Neutrophil (primary cell): ENCODE data around the gene TMTC1.

Source experiments
- H3K27ac ChIP-seq: fragments of 200-600 bp; sonication (generic); 2 replicates; pipeline ENCODE4 v1.5.1; 2016; ENCODE audit warnings: mild to moderate bottlenecking, moderate library complexity
- H3K27me3 ChIP-seq: fragments of 200-600 bp; sonication (generic); 2 replicates; pipeline ENCODE4 v1.6.0; 2016; ENCODE audit warnings: mild to moderate bottlenecking
- H3K36me3 ChIP-seq: fragments of 200-600 bp; sonication (generic); 2 replicates; pipeline ENCODE4 v1.5.1; 2017
- H3K4me1 ChIP-seq, 2 experiments: fragments of 200-600 bp in 1 of 2; sonication (generic) in 1 of 2; 1 replicate in 1 of 2; 2 replicates in 1 of 2; pipeline versions ENCODE4 v1.5.1 to v1.6.1; 2013 to 2016; ENCODE audit warnings: low read depth in 1 of 2, low read length in 1 of 2, mild to moderate bottlenecking in 1 of 2, moderate library complexity in 1 of 2; ENCODE audit not compliant: control insufficient read depth in 1 of 2, insufficient read depth in 1 of 2
- H3K4me3 ChIP-seq, 2 experiments: fragments of 200-600 bp in 1 of 2; sonication (generic) in 1 of 2; 1 replicate in 1 of 2; 2 replicates in 1 of 2; pipeline ENCODE4 v1.5.1; 2013 to 2016; ENCODE audit warnings: low read depth in 1 of 2, low read length in 1 of 2, mild to moderate bottlenecking in 1 of 2, moderate library complexity in 1 of 2
- H3K9me3 ChIP-seq: fragments of 200-600 bp; sonication (generic); 2 replicates; pipeline ENCODE4 v1.5.1; 2016
- TF ChIP-seq, protein P1 (sequence below): fragments of 200-600 bp; sonication (generic); IDR thresholded peaks from 2 replicates; pipeline ENCODE4 v1.5.1; 2016; ENCODE audit warnings: antibody characterized with exemption

The TMTC1 gene

DNA sequence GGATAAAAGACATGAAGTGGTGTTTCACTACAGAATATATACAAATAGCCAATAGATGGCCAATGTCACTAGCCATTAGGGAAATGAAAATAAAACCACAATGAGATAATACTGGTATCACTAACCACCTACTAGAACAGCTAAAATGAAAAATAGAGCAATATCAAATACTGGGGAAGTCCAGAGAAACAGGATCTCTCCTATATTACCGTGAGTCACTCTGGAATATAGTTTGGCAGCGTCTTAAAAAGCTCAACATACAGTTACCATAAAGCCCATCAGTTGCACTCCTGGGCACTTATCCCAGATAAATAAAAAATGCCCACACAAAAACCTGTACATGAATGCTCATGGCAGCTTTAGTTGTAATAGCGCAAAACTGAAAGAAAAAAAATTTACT lies 101.7 kb downstream of the TMTC1 start:
- Histone ChIP-seq H3K27me3 (peaks cover 38% of the 10 kb centered on the region), H3K4me3 (no peak overlapping the region), H3K36me3 (no peaks in the 10 kb centered on the region), H3K4me1 (no peaks in the 10 kb centered on the region), H3K27ac (no peak overlapping the region), H3K9me3 (no peaks in the 10 kb centered on the region)
- TF ChIP-seq, protein P1, sequence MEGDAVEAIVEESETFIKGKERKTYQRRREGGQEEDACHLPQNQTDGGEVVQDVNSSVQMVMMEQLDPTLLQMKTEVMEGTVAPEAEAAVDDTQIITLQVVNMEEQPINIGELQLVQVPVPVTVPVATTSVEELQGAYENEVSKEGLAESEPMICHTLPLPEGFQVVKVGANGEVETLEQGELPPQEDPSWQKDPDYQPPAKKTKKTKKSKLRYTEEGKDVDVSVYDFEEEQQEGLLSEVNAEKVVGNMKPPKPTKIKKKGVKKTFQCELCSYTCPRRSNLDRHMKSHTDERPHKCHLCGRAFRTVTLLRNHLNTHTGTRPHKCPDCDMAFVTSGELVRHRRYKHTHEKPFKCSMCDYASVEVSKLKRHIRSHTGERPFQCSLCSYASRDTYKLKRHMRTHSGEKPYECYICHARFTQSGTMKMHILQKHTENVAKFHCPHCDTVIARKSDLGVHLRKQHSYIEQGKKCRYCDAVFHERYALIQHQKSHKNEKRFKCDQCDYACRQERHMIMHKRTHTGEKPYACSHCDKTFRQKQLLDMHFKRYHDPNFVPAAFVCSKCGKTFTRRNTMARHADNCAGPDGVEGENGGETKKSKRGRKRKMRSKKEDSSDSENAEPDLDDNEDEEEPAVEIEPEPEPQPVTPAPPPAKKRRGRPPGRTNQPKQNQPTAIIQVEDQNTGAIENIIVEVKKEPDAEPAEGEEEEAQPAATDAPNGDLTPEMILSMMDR: no peak

DNA sequence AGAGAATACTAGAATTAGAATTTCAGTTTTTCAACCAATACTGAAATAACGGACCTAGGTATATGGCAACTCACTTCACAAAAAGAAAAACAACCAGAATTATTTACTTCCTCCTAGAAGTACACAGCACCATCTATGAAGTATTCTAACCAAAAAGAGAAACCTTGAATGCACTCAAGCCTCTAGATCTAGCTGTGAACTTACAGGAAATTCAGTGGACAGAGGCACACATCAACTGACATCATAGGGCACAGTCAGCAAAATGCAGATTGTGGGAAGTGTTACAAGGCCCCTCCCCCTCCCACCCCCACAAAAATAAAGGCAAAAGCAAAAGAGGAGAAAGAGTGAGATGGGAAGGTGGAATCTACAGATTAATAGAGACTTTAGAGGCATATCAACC lies 102.4 kb downstream of the TMTC1 start:
- TF ChIP-seq, protein P1: no peak
- H3K4me1 ChIP-seq: no peaks in the 10 kb centered on the region
- H3K27ac ChIP-seq: no peak overlapping the region
- H3K9me3 ChIP-seq: no peaks in the 10 kb centered on the region
- no peaks in the 10 kb centered on the region for H3K36me3 ChIP-seq
- no peak overlapping the region for H3K4me3 ChIP-seq
- peaks cover 39% of the 10 kb centered on the region for H3K27me3 ChIP-seq

DNA sequence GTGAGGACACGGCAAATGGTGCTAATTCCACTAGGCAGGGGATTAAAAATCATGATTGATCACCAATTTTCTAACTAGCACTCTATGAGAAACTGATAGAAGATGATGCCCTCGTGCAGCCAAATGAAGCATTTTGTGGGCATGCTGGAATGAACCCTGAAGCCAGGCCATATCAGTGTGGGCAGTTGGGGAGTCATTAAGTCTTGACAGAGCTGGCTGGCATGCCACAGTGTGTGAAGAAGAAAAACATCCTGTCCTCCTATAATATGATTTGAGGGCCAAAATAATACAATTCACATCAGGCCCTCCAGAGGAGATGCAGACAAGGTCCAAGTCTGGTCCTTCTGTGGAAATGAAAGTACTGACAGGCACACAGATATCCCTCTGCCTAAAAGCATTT lies 107.1 kb downstream of the TMTC1 start:
- H3K27me3 ChIP-seq: peaks cover 25% of the 10 kb centered on the region
- TF ChIP-seq, protein P1: no peak
- H3K4me3 ChIP-seq: no peak overlapping the region
- no peaks in the 10 kb centered on the region for H3K4me1 ChIP-seq
- H3K27ac ChIP-seq: no peak overlapping the region
- H3K36me3 ChIP-seq: no peaks in the 10 kb centered on the region
- H3K9me3 ChIP-seq: no peaks in the 10 kb centered on the region

DNA sequence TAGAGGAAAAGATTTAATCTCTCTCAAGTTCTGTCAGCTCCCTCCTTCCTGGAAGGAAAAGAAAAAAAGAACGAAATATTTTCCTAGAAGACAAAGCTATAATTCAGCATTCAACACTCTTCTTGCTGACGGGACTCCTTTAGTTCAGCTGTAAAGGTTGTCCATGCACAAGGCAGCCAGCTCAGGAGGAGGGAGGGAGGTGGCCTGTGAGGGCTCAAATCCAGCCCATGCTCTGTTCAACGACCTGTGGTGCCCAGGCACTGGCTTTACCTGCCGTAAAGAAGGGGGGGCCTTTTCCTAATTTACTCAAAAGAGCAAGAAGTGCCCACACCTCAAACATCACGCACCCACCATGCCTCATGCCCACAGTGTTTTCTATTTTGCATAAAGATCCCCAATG lies 109.3 kb downstream of the TMTC1 start:
- Histone ChIP-seq H3K9me3 (no peaks in the 10 kb centered on the region), H3K36me3 (no peaks in the 10 kb centered on the region), H3K4me3 (no peak overlapping the region), H3K4me1 (no peaks in the 10 kb centered on the region), H3K27ac (no peak overlapping the region), H3K27me3 (peaks cover 25% of the 10 kb centered on the region)
- TF ChIP-seq, protein P1: no peak

DNA sequence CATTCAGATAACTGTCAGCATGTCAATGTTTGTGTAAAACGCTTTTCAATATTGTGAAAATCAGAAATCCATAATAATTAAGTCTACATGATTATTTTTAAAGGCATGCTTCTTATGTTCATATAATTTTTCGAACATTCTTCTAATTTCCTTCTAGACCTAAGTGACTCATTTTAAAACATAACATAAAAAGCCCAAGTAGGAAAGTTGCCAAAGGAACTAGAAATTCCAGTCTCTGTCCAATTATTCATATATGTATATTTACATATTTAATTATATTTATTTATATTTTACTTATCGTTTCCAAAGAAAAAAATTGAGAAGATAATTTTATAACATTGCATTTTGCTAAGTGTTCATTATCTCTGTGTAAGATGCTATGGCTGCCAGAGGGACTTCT lies 110.4 kb downstream of the TMTC1 start:
- Histone ChIP-seq H3K4me1 (no peaks in the 10 kb centered on the region), H3K27me3 (peaks cover 19% of the 10 kb centered on the region), H3K4me3 (no peak overlapping the region), H3K9me3 (no peaks in the 10 kb centered on the region), H3K27ac (no peak overlapping the region), H3K36me3 (no peaks in the 10 kb centered on the region)
- TF ChIP-seq, protein P1: no peak

DNA sequence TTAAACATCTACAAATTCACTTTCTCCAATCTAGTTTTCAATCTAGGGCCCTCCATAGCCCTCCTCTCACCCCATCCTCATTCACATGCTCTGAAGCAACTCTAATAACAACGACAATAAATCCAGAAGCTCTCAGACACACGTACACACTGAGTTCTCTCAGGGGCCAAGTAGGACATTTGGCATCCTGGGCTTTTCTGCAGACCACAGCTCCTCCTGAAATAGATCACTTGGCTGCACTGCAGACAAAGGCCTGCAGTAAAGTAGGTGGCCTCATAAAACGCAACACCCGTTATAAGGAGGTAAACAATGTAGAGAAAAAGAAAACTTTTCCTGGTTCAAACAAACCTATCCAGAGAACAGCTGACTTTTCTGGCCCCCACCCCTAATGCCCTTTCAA lies 111.2 kb downstream of the TMTC1 start:
- H3K9me3 ChIP-seq: no peaks in the 10 kb centered on the region
- peaks cover 14% of the 10 kb centered on the region for H3K27me3 ChIP-seq
- TF ChIP-seq, protein P1: no peak
- no peaks in the 10 kb centered on the region for H3K4me1 ChIP-seq
- no peaks in the 10 kb centered on the region for H3K36me3 ChIP-seq
- H3K4me3 ChIP-seq: no peak overlapping the region
- no peak overlapping the region for H3K27ac ChIP-seq
